H1 (cell line): ENCODE results near the gene PRKCD. TPM values are rescaled to one million over a fixed set of nuclear protein-coding genes. Genes with fewer than 3 reads are reported as not detected.

ENCODE experiments used
- CTCF ChIA-PET: fragments of 300-600 bp; sonication (Branson Sonifier 250); formaldehyde crosslinking; loops from one replicate; lab custom pipeline; 2021; ENCODE audit not compliant: partially characterized antibody; lab: Charles Lee
- POLR2A ChIA-PET: fragments of 300-600 bp; sonication (Branson Sonifier 250); formaldehyde crosslinking; loops from one replicate; lab custom pipeline; 2021; ENCODE audit warnings: inconsistent platforms; ENCODE audit not compliant: partially characterized antibody; lab: Charles Lee
- DNase-seq, 2 experiments: peaks; one replicate each; pipeline versions ENCODE4 v3.0.0 to v3.0.0-alpha.2; 2010 to 2022; ENCODE audit warnings: low spot score in 2 of 2, low read depth in 1 of 2, mixed read lengths in 1 of 2
- FAIRE-seq: peaks from 2 replicates; lab custom pipeline; 2011; peaks lifted over from hg19 to GRCh38; lab: Jason Lieb, UNC
- H2AFZ ChIP-seq: 2 replicates; pipeline ENCODE4 v1.8.1; 2012; ENCODE audit warnings: low read length, inconsistent platforms
- H2AK5ac ChIP-seq: 2 replicates; pipeline ENCODE4 v1.6.1; 2013; ENCODE audit warnings: low read depth, low read length
- H2BK120ac ChIP-seq: replicated peaks from 2 replicates; pipeline ENCODE3; 2013; ENCODE audit warnings: low read depth, low read length, inconsistent platforms
- H2BK12ac ChIP-seq: 2 replicates; pipeline ENCODE4 v1.6.1; 2013; ENCODE audit warnings: low read depth, low read length
- H2BK15ac ChIP-seq: 2 replicates; pipeline ENCODE4 v1.6.1; 2013; ENCODE audit warnings: low read length
- H2BK20ac ChIP-seq: 2 replicates; pipeline ENCODE4 v1.6.1; 2013; ENCODE audit warnings: low read length
- H2BK5ac ChIP-seq: 2 replicates; pipeline ENCODE4 v1.6.1; 2013; ENCODE audit warnings: low read depth, low read length
- H3K14ac ChIP-seq: 2 replicates; pipeline ENCODE4 v1.6.1; 2013; ENCODE audit warnings: inconsistent platforms; ENCODE audit not compliant: insufficient read length
- H3K18ac ChIP-seq: 2 replicates; pipeline ENCODE4 v1.6.1; 2013; ENCODE audit warnings: low read length; ENCODE audit errors: extremely low read depth
- H3K23ac ChIP-seq: 2 replicates; pipeline ENCODE4 v1.6.1; 2013; ENCODE audit warnings: inconsistent platforms; ENCODE audit not compliant: insufficient read length
- H3K23me2 ChIP-seq: 2 replicates; pipeline ENCODE4 v1.6.1; 2013; ENCODE audit warnings: low read depth, low read length
- H3K27ac ChIP-seq: 2 replicates; pipeline ENCODE4 v1.6.1; 2011; ENCODE audit warnings: low read depth, low read length, inconsistent platforms
- H3K27me3 ChIP-seq, 4 experiments: replicated peaks in 1 of 4; 1 replicate in 1 of 4; 2 replicates in 3 of 4; pipeline versions ENCODE4 v1.6.1 to v1.8.1; 2011 to 2013; ENCODE audit warnings: low read length in 3 of 4, mild to moderate bottlenecking in 3 of 4, inconsistent platforms in 2 of 4, mixed read lengths in 2 of 4, moderate library complexity in 1 of 4; ENCODE audit not compliant: control insufficient read depth in 3 of 4, insufficient read depth in 3 of 4; ENCODE audit errors: extremely low read depth in 1 of 4
- H3K36me3 ChIP-seq, 4 experiments: 2 replicates each; pipeline versions ENCODE4 v1.6.1 to v1.8.1; 2011 to 2013; ENCODE audit warnings: mild to moderate bottlenecking in 4 of 4, low read length in 3 of 4, moderate library complexity in 2 of 4, control low read depth in 1 of 4, inconsistent platforms in 1 of 4; ENCODE audit not compliant: insufficient read depth in 4 of 4, control insufficient read depth in 2 of 4
- H3K4ac ChIP-seq: replicated peaks from 2 replicates; pipeline ENCODE3; 2013; ENCODE audit warnings: low read length, low read depth, mixed read lengths, inconsistent platforms; ENCODE audit not compliant: insufficient read length
- H3K4me1 ChIP-seq, 4 experiments: replicated peaks in 1 of 4; 1 replicate in 1 of 4; 2 replicates in 3 of 4; pipeline versions ENCODE4 v1.6.1 to v1.8.1; 2011 to 2013; ENCODE audit warnings: low read length in 3 of 4, inconsistent platforms in 2 of 4, mixed read lengths in 1 of 4; ENCODE audit not compliant: insufficient read depth in 4 of 4, control insufficient read depth in 3 of 4
- H3K4me2 ChIP-seq, 2 experiments: 2 replicates each; pipeline versions ENCODE4 v1.6.1 to v1.8.1; 2011 to 2013; ENCODE audit warnings: low read depth in 2 of 2, low read length in 2 of 2, control low read depth in 1 of 2, inconsistent platforms in 1 of 2, mild to moderate bottlenecking in 1 of 2; ENCODE audit not compliant: insufficient read depth in 1 of 2
- H3K4me3 ChIP-seq, 4 experiments: fragments of 200-600, 300-600 bp in 1 of 4; sonication (generic), shearing (Covaris generic), sonication (Bioruptor Twin) in 1 of 4; 2 replicates each; pipeline versions ENCODE4 v1.5.1 to v1.8.1; 2011 to 2016; ENCODE audit warnings: low read length in 4 of 4, low read depth in 3 of 4, control low read depth in 2 of 4, inconsistent platforms in 2 of 4, mild to moderate bottlenecking in 2 of 4, mixed read lengths in 1 of 4, moderate library complexity in 1 of 4; ENCODE audit not compliant: insufficient read depth in 2 of 4; ENCODE audit errors: extremely low read depth in 1 of 4
- H3K56ac ChIP-seq: replicated peaks from 2 replicates; pipeline ENCODE3; 2013; ENCODE audit warnings: low read depth, mild to moderate bottlenecking, mixed read lengths, low read length, inconsistent platforms; ENCODE audit not compliant: insufficient read length
- H3K79me1 ChIP-seq: 2 replicates; pipeline ENCODE4 v1.6.1; 2013; ENCODE audit warnings: low read depth, low read length, control low read depth
- H3K79me2 ChIP-seq, 2 experiments: 2 replicates each; pipeline versions ENCODE4 v1.6.1 to v1.8.1; 2012 to 2013; ENCODE audit warnings: low read length in 2 of 2, mild to moderate bottlenecking in 2 of 2, inconsistent platforms in 1 of 2; ENCODE audit not compliant: insufficient read depth in 2 of 2, control insufficient read depth in 1 of 2
- H3K9ac ChIP-seq, 4 experiments: replicated peaks in 1 of 4; 1 replicate in 1 of 4; 2 replicates in 3 of 4; pipeline versions ENCODE4 v1.6.1 to v1.8.1; 2011 to 2013; ENCODE audit warnings: low read depth in 3 of 4, low read length in 3 of 4, control low read depth in 2 of 4, mild to moderate bottlenecking in 2 of 4, moderate library complexity in 2 of 4, inconsistent platforms in 1 of 4; ENCODE audit errors: extremely low read depth in 1 of 4
- H3K9me3 ChIP-seq, 2 experiments: 2 replicates each; pipeline versions ENCODE4 v1.6.1 to v1.8.1; 2012 to 2013; ENCODE audit warnings: mild to moderate bottlenecking in 2 of 2, moderate library complexity in 2 of 2, control low read depth in 1 of 2, inconsistent platforms in 1 of 2, low read depth in 1 of 2, low read length in 1 of 2, mixed read lengths in 1 of 2; ENCODE audit not compliant: insufficient read depth in 2 of 2
- H4K20me1 ChIP-seq, 2 experiments: replicated peaks in 1 of 2; 2 replicates each; pipeline versions ENCODE3 to v1.8.1; 2011 to 2013; ENCODE audit warnings: inconsistent platforms in 2 of 2, low read length in 2 of 2, mild to moderate bottlenecking in 1 of 2; ENCODE audit not compliant: insufficient read depth in 2 of 2, control insufficient read depth in 1 of 2
- H4K5ac ChIP-seq: 2 replicates; pipeline ENCODE4 v1.6.1; 2013; ENCODE audit warnings: low read length, low read depth, mixed read lengths, inconsistent platforms; ENCODE audit not compliant: insufficient read length
- H4K8ac ChIP-seq: 2 replicates; pipeline ENCODE4 v1.8.0; 2013; ENCODE audit warnings: mild to moderate bottlenecking, moderate library complexity, low read length, inconsistent platforms; ENCODE audit not compliant: insufficient read depth; ENCODE audit errors: extremely low read depth
- H4K91ac ChIP-seq: replicated peaks from 2 replicates; pipeline ENCODE3; 2013; ENCODE audit warnings: low read length, mixed read lengths, inconsistent platforms; ENCODE audit not compliant: insufficient read length
- KDM1A ChIP-seq: fragments of 200-600, 300-600 bp; sonication (generic); IDR thresholded peaks from 2 replicates; pipeline ENCODE4 v1.7.1; 2016; ENCODE audit warnings: mild to moderate bottlenecking, low read length, borderline replicate concordance
- NRF1 ChIP-seq: IDR thresholded peaks from 2 replicates; pipeline ENCODE4 v1.6.1; 2011; ENCODE audit warnings: mild to moderate bottlenecking, low read depth, low read length, improper control_type of control experiment
- WGBS, 2 experiments: shearing (Covaris generic) in 1 of 2; methylation state at CpG; one replicate each; pipeline versions ENCODE4 v1.1.6 to v1.1.7; 2013 to 2015; ENCODE audit warnings: low lambda C conversion rate in 2 of 2, mixed read lengths in 2 of 2, inconsistent platforms in 1 of 2, low coverage in 1 of 2, missing lambda C conversion rate in 1 of 2; ENCODE audit not compliant: insufficient replicate concordance in 2 of 2, insufficient coverage in 1 of 2, insufficient read length in 1 of 2; ENCODE audit errors: extremely low coverage in 1 of 2, missing lambda C conversion rate in 1 of 2; 5-methylcytosine and 5-hydroxymethylcytosine counted together
- polyA plus RNA-seq, 7 experiments: library from polyadenylated mRNA; depleted of rRNA in 3 of 7; stranded (reverse) in 5 of 7; unstranded in 2 of 7; fragments of >200 nt in 5 of 7; fragments of 200-250 nt in 2 of 7; gene quantifications; 1 replicate in 5 of 7; 2 replicates in 1 of 7; 4 replicates in 1 of 7; pipeline versions ENCODE4 v1.2.1 to v1.2.3, GENCODE V29; 2011 to 2013; ENCODE audit warnings: missing spikeins in 2 of 7, mixed read lengths in 2 of 7
- total RNA-seq: library from RNA; stranded (reverse); fragmentation: NEBNext Ultra II Directional; extraction: Animal tissue kit (Norgen Biotek cat#: 25700); gene quantifications from 2 replicates; pipeline ENCODE4 v1.2.1, GENCODE V29; 2021

The PRKCD gene
- total and polyA plus RNA-seq, 2 of the 8 experiments (the other 6 are each of a cell fraction or from before 2014, with no cell fraction given): 22.6 to 23.9 TPM

GRCh38 chr3:53123510-53123909, 37.5 kb upstream of the PRKCD start:
- no peak for FAIRE-seq
- H3K23me2 ChIP-seq: no peaks in the 10 kb centered on the region
- no peak for TF ChIP-seq KDM1A
- TF ChIP-seq NRF1: no peak

More at GRCh38 chr3:53123510-53123909, 37.5 kb upstream of the PRKCD start:
- H3K4ac ChIP-seq: no peak overlapping the region
- H3K9me3 ChIP-seq: no peaks in the 10 kb centered on the region
- no peak for DNase-seq
- H2AK5ac ChIP-seq: no peak overlapping the region
- no peak overlapping the region for H2BK120ac ChIP-seq
- H2BK15ac ChIP-seq: no peak overlapping the region
- H3K56ac ChIP-seq: no peak overlapping the region
- no peak overlapping the region for H3K27ac ChIP-seq
- no peak overlapping the region for H3K4me2 ChIP-seq
- H3K4me1 ChIP-seq: no peaks in the 10 kb centered on the region
- no peaks in the 10 kb centered on the region for H3K79me1 ChIP-seq
- no peak overlapping the region for H4K91ac ChIP-seq
- H2BK20ac ChIP-seq: no peak overlapping the region
- H2BK5ac ChIP-seq: no peak overlapping the region
- ChIA-PET CTCF (interaction anchor here (1.2 to 3.4 kb wide), 7 partner anchors 8 to 73 kb away, joined by 3 to 17 read pairs (median 9); no protein-coding TSS in a partner anchor), POLR2A (no interaction called here)
- H3K4me3 ChIP-seq: no peak overlapping the region
- no peak overlapping the region for H2AFZ ChIP-seq
- H3K18ac ChIP-seq: no peak overlapping the region
- H4K8ac ChIP-seq: no peak overlapping the region
- H3K9ac ChIP-seq: no peak overlapping the region
- H3K14ac ChIP-seq: no peak overlapping the region
- H3K23ac ChIP-seq: no peak overlapping the region
- H3K79me2 ChIP-seq: no peaks in the 10 kb centered on the region
- H4K5ac ChIP-seq: no peak overlapping the region
- no peaks in the 10 kb centered on the region for H4K20me1 ChIP-seq
- WGBS, 2 experiments: 94% methylated on average over 8 of the region's 8 CpGs; no CpG with 5 or more reads in 1 of the 2 experiments
- no peaks in the 10 kb centered on the region for H3K27me3 ChIP-seq
- no peak overlapping the region for H2BK12ac ChIP-seq
- H3K36me3 ChIP-seq: peaks cover 7 to 62% (median 41%) of the 10 kb centered on the region in 4 experiments
